Measurements from ENCODE around the gene FGD6.
A peak's percentile ranks its signal among the peaks of the same experiment; 100 is the strongest.

Gene FGD6

GRCh38 chr12:95073698-95074520 is 143.4 kb downstream of the FGD6 start:
- DNase-seq = peak; percentile 88

GRCh38 chr12:95072900-95073697 is 144.2 kb downstream of the FGD6 start, which contains the start of gene NR2C1:
TSS of gene NR2C1 (minus strand) at chr12:95073618. CDS start at chr12:95067384, 6,234 bp downstream.
- no peak for DNase-seq

GRCh38 chr12:95070378-95070777 is 146.9 kb downstream of the FGD6 start:
- no peak for DNase-seq

- no peak for DNase-seq
Observed at GRCh38 chr12:95066091-95066855, 151.0 kb downstream of the FGD6 start.

- DNase-seq = no peak
Observed at GRCh38 chr12:95060951-95061350, 156.3 kb downstream of the FGD6 start.

GRCh38 chr12:95059984-95060383 is 157.3 kb downstream of the FGD6 start:
- DNase-seq = no peak

GRCh38 chr12:95057424-95057823 is 159.8 kb downstream of the FGD6 start:
- no peak for DNase-seq

GRCh38 chr12:95055057-95055456 is 162.2 kb downstream of the FGD6 start:
- DNase-seq = no peak

GRCh38 chr12:95054206-95054605 is 163.1 kb downstream of the FGD6 start:
- no peak for DNase-seq

- no peak for DNase-seq
Observed at GRCh38 chr12:95051241-95051640, 166.0 kb downstream of the FGD6 start.

- DNase-seq = no peak
Observed at GRCh38 chr12:95037906-95038305, 179.4 kb downstream of the FGD6 start.

GRCh38 chr12:95034750-95035149 is 182.5 kb downstream of the FGD6 start:
- no peak for DNase-seq
